ENCODE results near the gene TENM4.

Gene TENM4

DNA sequence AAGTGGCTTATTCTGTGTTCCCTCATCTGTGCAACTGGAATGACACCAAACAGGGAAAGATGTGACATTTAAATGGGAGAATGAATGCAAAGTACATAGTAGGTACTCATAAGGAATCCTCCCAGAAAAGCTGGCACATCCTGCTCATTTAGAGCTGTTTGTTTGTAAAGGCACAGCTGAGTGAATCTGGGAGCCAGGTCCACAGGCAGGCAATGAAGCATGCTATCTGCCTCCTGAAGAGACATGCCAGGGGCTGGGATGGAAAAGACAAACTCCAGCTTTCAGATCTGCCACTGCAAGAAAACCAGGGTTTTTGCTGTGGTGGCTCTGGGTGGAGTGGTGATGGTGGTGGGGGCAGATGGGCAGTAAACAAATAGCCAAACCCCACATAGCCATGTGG is 150.1 kb downstream of the TENM4 start:
- DNase-seq: no peak

GRCh38 chr11:79287952-79288351 is 152.9 kb downstream of the TENM4 start:
- no peak for DNase-seq

DNA sequence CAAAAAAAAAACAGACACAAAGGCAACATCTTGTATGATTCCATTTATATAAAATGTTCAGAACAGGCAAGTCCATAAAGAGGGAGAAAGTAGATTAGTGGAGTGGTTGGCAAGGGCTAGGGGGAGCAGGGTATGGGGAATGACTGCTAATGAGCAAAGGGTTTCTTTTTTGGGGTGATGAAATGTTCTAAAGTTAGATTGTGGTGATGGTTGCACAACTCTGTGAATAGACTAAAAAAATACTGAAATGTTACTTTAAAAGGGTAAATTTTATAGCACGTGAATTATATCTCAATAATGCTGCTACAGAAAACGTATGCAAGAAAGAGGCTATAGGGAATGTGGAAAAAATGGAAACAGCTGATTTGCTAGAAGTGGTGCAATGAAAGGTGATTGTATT is 155.1 kb downstream of the TENM4 start:
- DNase-seq: no peak

DNA sequence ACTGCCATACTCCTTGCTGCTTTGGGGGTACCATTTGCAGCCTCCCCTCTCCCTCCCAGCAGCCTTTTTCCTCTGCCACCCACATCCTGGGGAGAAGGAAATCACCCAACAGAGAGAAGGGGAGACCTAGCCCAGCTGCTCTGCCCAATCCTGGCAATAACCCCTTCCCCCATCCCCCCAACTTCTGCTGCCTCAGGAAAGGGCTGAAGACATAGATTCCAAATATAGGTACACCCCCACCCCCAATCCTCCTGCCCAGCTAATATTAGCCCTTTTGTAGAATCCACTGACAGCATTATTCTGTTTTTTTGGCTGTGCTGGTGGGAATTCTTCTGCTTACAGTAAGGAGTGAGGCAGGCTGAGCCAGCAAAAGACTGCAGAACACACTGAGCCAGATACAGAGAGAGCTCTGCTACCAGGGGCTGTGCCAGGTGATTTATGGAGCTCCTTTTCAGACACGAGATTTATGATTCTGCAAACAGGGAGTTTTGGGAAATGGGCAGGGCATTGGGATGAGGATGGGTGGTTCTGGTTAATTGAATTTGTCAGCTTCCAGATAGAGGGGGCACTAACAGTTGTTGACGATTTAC is 164.0 kb downstream of the TENM4 start:
- DNase-seq: no peak

- DNase-seq: no peak
These were observed 166.0 kb downstream of the TENM4 start for GRCh38 chr11:79274636-79275331.

DNA sequence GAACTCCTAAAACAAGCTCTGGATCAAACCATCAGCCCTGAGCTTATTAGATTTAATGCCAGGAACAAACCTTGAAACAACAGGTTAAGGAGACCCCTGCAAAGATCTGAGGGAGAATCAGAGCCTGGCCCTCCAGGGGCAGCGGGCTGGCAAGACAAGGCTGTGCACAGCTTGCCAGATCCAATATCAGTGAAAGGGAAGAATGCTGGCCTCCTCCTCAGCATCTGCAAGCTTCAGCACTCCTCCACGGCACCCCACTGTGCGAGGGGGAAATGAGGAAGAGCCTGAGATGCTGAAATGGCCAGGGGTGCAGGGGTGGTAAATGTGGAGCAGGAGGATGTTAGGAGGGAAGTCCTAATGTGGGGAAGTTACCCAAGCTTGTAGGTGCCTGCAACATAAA is 167.0 kb downstream of the TENM4 start:
- no peak for DNase-seq

DNA sequence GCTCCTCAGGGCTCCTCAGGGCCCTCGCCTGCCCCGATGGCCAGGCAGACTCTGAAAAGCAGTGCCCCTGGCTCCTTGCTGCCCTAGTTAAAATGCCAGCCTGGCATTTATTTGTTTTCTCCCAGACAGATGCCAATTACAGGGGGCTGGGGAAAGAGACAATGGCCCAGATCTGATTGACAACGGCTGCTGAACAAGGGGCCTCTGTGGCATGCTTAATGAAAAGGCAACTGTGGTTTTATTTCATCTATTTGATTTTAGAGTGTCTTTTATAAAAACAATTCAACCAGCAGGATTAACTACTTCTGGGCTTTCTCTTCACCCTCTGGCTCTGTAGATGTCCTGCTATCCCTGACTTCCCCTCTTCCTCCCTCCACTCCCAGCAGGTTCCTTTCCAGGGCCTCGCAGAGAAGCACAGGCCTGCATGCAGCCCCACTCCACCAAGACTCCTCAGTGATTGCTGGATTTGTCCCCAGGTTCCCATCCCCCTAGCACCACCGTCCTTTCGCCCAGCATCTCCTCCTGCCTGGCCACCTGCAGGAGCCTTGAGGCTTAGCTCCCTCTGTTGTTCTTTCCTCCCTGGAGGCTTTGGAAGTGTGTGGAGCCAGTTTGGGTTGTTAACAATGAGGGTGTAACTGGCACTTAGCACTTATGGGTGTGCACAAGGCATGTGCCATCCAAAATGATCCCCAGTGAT is 171.1 kb downstream of the TENM4 start:
- DNase-seq: no peak

DNA sequence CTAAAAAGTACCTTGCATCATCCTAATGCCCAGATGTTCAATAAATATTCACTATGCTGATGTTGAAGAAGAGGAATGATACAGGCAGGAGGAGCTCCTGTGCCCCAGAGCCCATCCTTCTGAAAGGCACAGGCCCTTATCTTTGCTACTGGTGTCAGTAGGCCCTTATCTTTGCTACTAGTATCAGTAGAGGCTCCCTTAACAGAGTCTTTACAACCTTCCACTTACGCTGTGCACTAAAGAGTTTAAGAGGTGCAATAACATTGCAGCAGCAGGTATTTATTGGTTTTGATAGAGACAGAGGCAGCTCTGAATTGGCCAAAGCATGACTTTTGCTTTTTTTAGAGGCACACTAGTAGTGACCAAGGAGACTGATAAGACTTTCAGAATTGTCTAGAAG is 174.4 kb downstream of the TENM4 start:
- DNase-seq: no peak

DNA sequence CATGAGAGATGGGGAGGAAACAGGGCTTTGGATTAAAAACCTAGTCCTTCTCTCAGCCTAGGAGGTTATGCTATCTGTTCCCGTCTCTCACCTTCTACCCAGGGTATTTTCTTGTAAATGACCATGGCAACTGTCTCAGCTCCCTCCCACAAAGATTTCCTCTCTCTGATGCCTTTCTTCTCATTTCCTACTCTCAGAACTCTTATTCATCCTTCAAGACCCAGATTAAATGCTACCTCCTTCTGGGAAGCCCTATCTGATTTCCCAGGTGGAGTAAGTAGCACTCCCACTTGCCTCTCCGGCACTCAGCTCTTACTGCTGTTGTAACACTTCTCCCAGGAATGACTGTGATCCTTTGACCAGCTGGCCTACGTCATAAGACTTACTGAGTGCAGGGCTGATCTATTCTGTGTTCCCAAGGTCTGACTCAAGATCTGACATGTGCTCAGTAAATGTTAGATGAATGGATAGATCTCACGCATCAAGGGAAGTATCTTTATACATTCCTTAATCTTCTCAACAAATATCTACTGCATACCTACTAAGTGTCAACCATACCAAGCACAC is 175.0 kb downstream of the TENM4 start:
- DNase-seq: no peak

- DNase-seq: no peak
These were observed 176.5 kb downstream of the TENM4 start for GRCh38 chr11:79264284-79264683.

DNA sequence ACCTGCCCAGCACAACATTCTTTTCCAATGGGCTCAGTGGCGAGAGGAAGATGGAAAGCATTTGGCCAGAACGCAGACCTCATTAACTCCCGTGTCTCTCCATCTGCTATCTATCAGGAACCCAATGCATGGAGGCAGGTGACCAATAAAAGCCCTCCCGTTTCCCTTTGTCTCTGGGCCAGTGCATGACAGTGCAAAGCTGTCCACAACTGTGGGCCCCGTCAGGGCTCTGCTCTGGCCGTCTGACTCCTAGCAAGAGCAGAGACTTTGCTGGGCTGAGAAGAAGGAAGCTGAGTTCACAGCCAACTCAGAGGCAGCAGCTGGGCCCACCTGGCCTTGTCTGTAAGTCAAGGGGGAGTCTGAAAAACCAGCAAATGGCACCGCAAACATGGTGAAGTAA is 177.8 kb downstream of the TENM4 start:
- DNase-seq: no peak

GRCh38 chr11:79262221-79262620 is 178.6 kb downstream of the TENM4 start:
- no peak for DNase-seq

DNA sequence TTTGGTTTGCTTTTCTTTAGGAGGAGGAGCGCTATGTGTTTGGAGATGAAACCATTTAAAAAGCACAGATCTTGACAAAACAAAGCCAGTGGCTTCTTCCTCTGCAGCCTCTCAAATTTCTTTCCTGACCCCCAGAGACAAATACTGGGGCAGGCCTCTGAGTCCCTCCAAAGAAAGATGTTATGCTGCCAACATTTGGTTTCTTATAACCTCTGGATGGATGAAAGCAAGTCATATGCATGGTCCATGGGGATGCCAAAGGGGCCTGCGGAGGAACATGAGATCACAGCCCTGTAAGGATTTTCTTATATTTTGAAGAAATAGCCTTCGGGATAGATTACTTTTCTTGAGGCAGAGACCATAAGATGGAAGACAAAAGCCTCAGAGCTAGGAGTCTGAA is 179.1 kb downstream of the TENM4 start:
- DNase-seq: no peak

GRCh38 chr11:79259800-79260199 is 181.0 kb downstream of the TENM4 start:
- DNase-seq: no peak

DNA sequence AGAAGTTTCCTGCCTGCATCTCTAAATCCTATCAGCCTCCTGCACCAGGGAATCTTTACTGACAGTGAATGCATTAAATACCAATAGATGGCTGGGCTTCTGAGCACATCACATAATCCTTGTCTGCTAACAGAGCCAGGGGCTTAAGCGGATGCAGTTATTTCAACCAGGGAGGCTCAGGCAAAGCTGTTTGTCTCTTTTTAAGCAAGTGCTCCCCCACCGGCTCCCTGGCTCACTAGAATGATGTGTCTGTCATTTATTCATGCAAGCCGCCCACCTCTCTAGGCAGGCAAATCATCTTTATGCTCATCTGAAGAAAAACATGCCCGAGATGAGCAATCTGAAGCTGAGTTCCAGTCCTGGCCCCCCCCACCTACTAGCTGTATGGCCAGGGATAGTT is 182.3 kb downstream of the TENM4 start:
- no peak for DNase-seq

DNA sequence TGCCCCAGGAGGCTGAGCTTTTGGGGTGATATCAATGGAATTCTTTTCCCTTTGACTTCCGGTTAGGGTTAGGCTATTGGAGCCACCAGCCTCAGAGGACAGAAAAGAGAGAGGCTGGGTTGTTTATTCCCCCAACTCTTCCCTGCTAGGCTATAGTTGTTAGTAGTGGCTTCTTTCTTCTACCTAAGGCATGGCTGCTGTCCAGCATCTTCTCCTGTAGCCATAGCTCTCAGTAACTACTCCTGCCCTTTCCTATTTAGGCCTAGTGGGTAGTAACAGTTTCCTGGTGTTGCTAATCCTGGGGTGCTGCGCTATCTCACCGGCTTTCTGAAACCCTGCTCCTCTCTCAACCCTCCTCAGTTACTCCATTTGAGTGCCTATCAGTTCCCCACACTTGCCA is 184.9 kb downstream of the TENM4 start:
- no peak for DNase-seq

- no peak for DNase-seq
These were observed 187.6 kb downstream of the TENM4 start for GRCh38 chr11:79253280-79253679.

GRCh38 chr11:79249295-79249993 is 191.4 kb downstream of the TENM4 start:
- no peak for DNase-seq

GRCh38 chr11:79244798-79245197 is 196.0 kb downstream of the TENM4 start:
- no peak for DNase-seq

GRCh38 chr11:79244241-79244772 is 196.5 kb downstream of the TENM4 start:
- DNase-seq: no peak

- DNase-seq: no peak
These were observed 197.2 kb downstream of the TENM4 start for GRCh38 chr11:79243422-79244210.

DNA sequence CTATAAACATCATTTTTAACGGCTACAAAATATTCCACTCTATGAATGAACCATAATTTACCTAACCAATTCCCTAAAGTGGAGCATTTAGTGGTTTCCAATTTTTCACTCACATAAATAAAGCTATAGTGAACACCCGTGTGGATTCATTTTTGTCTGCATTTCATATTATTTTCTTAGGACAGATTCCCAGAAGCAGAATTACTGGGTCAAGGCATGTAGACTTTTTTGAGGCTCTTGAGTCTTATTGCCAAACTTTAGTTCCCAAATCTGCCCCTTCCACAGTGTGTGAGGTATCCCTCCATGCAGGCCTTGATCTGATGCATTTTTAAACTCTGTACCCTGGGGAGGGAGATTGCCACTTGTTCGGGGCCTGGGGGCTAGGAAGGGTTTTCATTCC is 198.2 kb downstream of the TENM4 start:
- no peak for DNase-seq

All from NCI-H1694 (cell line).